NCI-H1092 (cell line): ENCODE results near the gene DDX20.
"Not testable (repeated sequence)": the region's sequence is repeated elsewhere in the genome, so short reads cannot be mapped to it uniquely, and the experiment has no call there.

Experiments
- DNase-seq: peaks from one replicate; lab custom pipeline; 2025; lab: John Stamatoyannopoulos, UW

The DDX20 gene

GRCh38 chr1:111733992-111734341 lies 21.7 kb upstream of the DDX20 start:
- peak; percentile 69 for DNase-seq

- no peak for DNase-seq
Observed at GRCh38 chr1:111734426-111734825, 21.3 kb upstream of the DDX20 start.

GRCh38 chr1:111734856-111735255 lies 20.8 kb upstream of the DDX20 start:
- DNase-seq = no peak

DNA sequence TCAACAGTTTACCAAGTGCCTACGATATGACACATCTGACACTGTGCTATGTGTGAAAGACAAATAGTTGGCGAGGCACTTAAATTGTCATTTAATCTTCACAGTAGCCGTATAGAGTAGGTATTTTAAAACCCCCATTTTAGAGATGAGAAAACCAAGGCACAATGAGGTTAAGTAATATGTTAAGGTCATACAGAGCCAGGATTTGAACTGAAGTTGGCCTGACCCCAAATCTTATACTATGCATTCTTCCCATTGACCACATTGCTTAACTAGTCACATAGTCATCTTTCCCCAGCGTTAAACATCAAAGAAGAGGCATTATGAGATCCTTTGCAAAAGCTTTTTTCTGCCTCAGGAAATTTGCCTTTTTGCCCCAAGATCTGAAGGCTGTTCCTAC lies 20.4 kb upstream of the DDX20 start:
- DNase-seq = no peak

- peak; percentile 86 for DNase-seq
Observed at GRCh38 chr1:111735858-111736544, 19.7 kb upstream of the DDX20 start.

GRCh38 chr1:111736548-111737215 lies 19.0 kb upstream of the DDX20 start:
- peak; percentile 90 for DNase-seq

DNA sequence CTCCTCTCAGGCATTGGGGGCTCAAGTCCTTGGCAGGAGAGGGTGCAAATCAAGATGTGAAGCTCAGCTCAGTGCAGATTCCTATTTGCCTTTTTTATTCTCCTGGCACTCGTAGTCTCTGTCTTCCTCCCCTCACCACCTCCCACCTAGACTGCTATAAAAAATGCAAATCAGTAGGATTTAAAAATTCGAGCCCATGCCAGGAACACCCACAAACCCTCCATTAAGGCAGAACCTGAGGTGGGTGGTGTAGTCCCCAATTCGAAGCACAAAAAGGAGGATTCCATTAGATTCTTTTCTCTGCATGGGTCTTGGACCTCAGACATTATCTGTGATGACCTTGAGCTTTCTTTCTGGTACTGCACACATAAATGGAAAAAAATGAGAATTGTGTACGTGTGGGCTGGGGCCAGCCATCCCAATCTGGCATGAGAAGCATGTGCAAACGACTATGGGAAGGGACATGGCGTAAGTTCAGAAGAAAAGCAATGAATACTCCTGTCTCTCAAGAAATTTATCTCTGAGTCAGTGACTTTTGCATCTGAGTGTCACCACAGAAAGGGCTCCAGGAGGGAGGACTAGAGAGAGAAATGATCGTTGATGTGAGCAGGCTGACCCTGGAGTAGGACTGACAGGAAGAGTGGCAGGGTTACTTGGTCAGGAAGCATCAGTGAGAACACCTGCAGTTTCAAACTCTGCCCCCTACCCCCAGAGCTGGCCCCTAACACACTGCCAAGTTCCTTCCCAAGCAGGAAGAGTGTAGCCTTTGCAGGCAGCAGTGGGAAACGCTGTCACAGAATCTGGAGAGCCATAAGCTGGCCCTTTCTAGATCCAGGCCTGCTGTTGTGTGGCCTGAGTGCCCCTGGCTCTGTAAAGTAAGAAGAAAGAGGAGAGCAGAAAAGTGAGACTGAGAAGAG lies 18.2 kb upstream of the DDX20 start:
- DNase-seq = no peak

DNA sequence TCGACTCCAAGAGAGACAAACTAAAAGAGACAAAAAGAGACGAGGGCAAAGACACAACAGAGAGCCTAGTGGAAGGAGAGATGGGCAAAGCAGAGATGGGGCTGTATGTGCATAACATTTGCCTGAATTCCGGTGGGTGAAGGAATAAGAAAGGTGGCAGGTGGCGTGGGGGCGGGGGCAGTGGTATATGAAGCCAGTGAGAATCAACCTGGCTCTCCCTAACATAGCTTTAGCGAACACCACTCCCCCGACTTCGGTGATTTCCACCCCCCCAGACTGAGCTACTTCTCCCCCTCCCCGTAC lies 17.6 kb upstream of the DDX20 start:
- no peak for DNase-seq

- peak; percentile 74 for DNase-seq
Observed at GRCh38 chr1:111738436-111739193, 17.1 kb upstream of the DDX20 start.

DNA sequence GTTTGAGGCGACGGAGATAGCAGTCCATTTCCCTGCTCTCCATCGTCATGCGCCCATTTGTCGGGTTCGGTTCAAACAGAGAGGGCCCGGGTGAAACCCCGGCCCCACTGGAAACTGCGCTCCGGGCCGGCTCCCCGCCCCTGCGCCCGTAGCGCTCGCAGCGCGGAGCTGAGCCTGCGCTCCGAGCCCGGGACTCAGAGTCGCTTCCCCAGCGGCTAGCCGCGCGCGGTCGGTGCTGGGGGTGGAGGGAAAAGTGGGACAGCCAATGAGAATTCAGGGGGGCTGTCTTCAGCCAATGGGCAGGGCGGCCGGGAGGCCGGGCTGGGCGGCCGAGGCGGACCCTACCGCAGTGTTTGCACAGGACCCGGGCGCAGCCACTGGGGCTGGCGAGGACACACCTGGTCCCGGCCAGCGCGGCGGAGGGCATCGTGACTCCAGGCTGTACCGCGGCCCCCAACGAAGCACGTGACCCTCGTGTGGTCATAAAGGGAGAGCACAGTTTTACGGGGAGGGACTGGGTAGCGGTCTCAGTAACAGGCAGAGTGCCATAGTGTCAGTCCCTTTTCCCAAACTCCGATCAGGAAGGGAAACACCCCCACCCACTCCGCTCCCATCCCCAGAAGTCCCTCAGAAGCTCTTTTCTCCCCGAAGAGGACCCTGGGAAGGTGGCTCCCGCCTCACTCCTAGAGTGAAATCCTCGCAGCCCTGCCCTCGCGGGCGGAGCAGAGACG lies 16.3 kb upstream of the DDX20 start, which contains the start of gene INKA2:
Gene INKA2, minus strand, starts transcription at position 202 of the 731 bp plus-strand sequence. Its CDS starts 153 bp downstream, at position 49.
- DNase-seq = peak; percentile 92

DNA sequence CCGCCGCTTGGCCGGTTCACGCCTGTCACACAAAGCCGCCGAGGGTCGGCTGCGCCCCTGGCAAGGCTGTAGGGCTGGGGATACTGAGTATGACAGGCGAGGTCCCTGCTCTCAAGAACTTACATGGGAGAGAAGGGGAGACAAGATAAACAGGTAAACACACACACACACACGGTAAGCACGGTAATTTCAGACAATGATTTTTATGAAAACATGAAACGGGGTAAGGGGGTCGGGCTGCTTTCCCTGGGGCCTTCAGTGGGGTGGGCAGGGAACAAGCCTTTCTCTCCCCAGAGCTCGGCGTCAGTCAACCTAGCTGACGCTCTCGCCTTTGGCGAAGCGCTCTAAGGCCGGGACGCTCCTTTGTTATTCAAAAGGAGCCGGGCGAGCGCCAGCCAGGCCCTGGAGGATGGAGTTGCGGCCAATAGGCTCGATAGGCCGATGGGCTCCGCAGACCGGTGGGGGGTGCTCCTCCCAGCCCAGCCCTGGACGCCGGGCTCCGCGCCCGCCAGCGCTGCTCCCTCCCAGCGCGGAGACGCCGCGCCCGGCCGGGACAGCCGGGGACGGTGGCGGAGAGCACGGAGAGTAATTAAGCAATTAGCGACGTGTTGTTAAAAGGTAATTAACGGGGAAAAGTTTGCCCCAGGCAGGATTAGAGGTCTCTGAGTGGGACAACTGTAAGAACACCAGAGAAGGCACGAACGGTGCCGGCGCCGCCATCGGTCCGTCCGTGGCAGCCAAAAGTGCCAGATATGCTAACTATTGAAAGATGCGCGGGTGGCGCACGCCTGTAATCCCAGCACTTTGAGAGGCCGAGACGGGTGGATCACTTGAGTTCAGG lies 15.6 kb upstream of the DDX20 start:
- peak; percentile 50 for DNase-seq

DNA sequence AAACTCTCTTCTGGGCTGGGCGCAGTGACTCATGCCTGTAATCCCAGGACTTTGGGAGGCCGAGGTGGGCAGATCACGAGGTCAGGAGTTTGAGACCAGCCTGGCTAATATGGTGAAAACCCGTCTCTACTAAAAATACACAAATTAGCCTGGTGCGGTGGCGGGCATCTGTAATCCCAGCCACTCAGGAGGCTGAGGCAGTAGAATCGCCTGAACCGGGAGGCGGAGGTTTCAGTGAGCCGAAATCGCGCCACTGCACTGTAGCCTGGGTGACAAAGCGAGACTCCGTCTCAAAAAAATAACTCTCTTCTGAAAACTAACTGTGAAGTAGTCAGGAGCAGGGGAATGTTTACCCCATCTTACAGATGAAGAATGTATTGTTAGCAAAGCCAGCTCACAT lies 13.4 kb upstream of the DDX20 start:
- not testable (repeated sequence) for DNase-seq

DNA sequence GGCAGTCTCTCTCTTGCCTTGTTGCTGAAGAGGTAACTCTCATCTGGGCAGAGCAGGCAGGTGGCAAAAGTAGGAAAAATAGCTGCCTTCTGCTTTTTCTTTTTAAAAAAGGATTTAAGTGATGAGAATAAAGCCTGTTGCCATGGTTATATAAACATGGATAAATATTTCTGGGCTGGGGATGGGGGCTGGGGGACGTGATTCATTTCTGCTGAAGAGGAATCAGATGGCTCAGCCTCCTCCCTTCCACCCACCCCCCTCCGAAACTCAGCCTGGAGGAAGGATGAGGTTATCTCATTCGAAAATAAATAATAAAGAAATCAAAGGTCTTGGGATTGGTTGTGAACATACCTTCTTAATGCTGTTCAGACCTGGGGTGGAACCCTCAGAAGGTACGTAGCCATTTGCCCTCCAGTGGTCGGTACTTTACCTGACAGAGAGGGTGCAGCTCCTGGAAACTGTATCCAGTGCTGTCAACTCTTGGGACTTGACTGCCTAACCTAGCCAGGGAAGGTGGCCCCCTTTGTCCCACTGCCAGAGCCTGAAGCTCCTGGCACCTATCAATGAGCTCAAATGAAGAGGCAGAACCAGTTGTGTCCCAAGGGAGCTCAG lies 12.7 kb upstream of the DDX20 start:
- DNase-seq = no peak

DNA sequence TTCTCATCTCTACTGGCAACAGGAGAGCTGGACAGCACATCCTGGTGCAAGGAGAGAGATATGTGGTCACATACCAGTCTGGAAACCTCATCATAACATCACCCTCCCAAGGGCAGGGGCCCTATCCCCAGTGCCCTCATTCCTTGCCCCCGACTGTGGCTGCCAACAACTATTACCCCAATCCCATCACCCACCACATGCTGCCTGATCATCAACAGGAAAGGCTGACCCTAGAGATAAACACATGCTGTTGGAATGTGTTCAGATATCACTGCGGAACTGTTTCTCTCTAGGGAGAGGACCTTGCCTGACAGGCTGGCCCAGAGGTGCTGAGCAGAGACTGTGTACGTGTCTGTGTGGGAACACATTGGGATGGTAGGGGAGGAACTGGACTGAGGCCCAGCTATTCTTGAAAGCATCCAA lies 12.0 kb upstream of the DDX20 start:
- no peak for DNase-seq

GRCh38 chr1:111745675-111746613 lies 9.8 kb upstream of the DDX20 start:
- DNase-seq = no peak

DNA sequence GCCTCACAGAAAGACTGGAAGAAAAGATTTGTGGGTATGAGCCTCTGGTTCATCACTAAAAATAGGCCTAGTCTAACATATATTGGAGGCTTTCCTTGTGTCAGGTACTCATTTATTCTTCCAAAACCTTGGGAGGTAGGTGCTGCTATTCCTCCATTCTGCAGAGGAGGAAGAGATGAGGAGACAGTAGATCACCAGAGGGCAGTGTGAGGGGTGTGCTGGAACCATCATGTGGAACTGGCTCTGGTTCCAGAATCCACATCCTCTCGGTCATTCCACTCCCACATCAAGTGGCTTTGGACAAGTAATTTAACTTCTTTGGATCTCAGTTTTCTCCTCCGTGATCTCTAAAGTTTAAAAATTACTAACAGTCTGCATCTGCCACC lies 9.1 kb upstream of the DDX20 start:
- DNase-seq = no peak

- peak; percentile 26 for DNase-seq
Observed at GRCh38 chr1:111747282-111747734, 8.4 kb upstream of the DDX20 start.

DNA sequence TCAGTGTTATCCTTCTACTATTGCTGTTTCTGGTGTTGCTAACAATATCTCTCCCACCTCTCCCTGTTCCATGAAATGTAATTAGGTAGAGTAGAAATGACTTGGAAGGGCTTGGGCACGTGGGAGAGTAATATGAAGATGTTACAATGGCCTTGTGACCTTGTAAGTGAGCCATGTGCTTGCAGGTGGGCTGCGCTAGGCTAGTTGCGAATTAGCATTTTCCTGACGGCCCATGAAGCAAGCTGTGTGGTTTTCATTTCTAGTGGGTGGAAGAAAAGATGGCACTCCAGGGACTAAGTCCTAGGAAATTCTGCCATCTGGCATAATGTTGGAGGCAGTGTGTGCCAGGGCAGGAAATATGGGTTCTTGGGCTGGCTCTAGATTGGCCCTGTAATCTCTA lies 7.8 kb upstream of the DDX20 start:
- no peak for DNase-seq

DNA sequence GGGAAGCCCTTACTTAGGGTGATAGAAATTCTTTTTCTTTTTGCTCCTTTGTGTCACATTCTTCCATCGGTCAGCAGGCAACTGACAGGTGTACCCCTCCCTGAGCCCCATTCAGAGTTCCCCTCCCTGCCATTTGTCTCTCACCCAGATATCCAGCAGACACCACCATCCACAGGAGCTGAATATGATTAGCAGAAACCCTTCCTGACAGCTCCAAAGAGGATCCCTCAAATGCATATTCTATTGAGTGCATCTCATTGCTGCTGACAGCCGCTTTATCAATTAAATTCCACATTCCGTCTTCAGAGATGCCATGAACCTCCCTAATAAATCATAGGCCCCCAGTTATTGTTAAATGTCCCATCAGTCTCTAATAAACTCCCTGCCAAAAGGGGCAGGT lies 6.1 kb upstream of the DDX20 start:
- DNase-seq = no peak
